ENCODE data around the gene SRMS.

SRMS gene

GRCh38 chr20:63536997-63537524 lies 10.5 kb downstream of the SRMS start, which contains the start of gene PTK6:
TSS of gene PTK6 (minus strand) at chr20:63537376. CDS start at chr20:63537314, 62 bp downstream.
- peak; percentile 39 for DNase-seq

- no peak for DNase-seq
Observed at GRCh38 chr20:63536241-63536977, 11.1 kb downstream of the SRMS start.

- DNase-seq = no peak
Observed at GRCh38 chr20:63534831-63535651, 12.5 kb downstream of the SRMS start.

DNA sequence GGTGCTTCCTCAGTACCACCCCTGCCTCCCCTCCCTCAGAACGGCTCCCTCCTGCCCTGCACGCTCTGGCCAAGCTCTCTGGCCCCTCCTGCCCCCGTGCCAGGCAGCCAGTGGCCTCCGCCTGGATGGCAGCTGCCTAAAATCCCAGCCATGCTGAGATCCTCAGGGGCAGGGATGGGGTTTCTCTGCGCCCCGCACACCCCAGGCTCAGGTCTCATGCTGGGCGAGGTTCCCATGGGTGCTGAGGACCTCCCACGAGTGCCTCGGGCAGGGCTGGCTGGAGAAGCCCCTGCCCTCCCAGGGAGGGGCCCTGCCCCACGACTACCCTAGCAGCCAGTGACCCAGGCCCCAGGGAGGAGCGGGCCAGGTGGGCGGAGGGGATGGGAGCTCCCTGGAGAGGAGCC lies 13.1 kb downstream of the SRMS start:
- DNase-seq = no peak

DNA sequence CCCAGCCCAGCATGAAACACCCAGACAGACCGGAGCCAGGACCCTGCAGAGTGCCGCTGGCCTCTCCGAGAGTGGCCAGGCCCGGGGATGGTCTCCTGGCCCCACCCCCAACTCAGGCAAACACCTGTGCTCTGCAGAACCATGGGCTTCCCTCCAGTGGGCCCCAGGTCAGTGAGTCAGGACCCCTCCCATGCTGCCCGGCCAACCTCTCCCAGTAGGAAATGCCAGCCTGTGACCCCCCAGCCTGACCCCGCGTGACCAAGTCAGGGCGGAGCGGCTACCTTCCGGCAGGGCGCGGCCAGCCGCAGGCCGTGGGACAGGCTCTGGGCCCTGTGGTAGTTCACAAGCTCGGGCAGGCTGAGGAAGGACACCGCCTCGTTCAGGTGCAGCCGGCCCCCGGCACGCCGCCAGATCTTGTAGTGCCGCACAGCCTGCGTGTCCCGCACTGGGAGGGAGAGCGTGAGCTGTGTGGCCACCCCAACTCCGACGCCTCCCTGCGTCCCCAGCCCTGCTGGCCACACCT lies 13.6 kb downstream of the SRMS start:
- DNase-seq = no peak

DNA sequence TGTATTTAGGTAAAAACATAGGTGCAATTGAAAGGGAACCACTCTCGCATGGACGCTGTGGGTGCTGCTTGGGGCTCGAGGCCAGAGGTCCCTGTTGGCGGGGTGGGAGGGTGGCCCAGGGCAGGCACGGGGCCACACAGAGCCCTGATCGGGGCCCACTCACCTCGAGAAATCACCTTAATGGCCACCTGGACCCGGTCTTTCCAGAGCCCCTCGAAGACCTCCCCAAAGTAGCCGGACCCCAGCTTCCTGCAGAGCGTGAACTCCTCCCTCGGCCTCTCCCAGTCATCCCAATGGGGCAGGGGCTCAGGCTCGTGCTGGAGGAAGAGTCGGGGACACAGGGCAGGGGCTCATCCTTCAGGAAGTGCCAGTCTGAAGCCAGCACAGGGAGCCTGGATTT lies 14.2 kb downstream of the SRMS start:
- no peak for DNase-seq

- DNase-seq = no peak
Observed at GRCh38 chr20:63532449-63532971, 15.0 kb downstream of the SRMS start.

GRCh38 chr20:63531686-63532448 lies 15.7 kb downstream of the SRMS start:
- DNase-seq = no peak

- no peak for DNase-seq
Observed at GRCh38 chr20:63530788-63531160, 16.8 kb downstream of the SRMS start.

DNA sequence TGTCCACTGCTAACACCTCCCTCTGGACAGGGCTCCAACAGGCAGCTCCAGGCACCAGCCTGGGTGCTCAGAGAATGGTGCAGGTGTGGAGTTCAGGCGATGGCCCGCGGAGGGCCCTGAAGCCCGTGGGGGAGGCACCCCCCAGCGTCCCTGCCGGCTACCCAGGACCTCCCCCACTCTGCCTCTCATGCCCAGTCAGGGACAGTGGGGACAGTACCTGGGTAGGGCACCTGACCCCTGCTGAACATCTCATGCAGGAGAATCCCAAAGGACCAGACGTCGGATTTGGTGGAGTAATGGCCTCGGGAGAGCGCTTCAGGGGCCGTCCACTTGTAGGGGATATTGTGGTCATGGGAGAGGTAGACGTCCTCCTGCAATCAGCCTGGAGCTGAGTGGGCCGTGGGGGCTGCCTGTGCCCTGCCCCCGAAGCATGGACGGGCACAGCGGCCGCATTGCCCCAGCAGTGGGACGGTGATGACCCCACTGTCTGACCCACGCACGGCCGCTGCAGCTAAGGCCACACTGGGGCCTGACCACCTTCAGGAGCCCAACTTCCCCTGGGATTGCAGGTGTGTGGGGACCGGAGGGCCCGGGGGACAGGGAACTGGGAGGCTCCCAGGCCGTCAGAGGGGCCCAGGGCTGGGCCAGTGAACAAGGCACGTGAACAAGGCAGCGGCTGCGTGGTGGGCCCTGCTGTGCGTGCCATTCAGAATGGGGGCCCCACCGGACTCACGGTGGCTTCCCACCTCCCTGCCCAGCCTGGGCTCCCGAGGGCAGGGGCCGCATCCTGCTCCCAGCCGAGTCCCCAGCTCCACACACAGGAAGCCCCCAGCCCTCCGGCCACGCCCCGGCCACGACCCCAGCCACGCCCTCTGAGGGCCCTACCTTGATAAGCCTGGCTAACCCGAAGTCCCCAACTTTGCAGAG lies 17.4 kb downstream of the SRMS start:
- DNase-seq = no peak

- no peak for DNase-seq
Observed at GRCh38 chr20:63529180-63529860, 18.2 kb downstream of the SRMS start.

GRCh38 chr20:63527184-63527583 lies 20.4 kb downstream of the SRMS start:
- no peak for DNase-seq

- DNase-seq = no peak
Observed at GRCh38 chr20:63525971-63526370, 21.6 kb downstream of the SRMS start.

DNA sequence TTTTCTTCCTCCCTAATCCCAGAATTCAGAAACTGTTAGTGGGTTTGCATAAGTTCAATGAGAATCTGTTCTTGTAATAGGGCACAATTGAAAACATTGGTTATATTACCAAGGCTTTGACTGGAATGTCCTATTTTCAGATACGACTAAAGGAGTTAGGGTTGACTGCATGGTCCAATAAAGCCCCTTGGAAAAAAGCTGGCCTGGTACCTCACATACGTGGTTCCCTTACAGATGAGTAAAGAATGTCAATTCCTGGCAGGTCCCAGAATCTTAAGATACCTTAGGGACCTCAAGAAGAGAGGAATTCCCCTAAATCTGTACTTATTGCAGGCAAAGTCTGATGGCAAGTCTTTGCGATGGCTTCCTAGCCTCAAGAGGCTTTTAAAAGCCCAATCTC lies 22.4 kb downstream of the SRMS start:
- DNase-seq = no peak

DNA sequence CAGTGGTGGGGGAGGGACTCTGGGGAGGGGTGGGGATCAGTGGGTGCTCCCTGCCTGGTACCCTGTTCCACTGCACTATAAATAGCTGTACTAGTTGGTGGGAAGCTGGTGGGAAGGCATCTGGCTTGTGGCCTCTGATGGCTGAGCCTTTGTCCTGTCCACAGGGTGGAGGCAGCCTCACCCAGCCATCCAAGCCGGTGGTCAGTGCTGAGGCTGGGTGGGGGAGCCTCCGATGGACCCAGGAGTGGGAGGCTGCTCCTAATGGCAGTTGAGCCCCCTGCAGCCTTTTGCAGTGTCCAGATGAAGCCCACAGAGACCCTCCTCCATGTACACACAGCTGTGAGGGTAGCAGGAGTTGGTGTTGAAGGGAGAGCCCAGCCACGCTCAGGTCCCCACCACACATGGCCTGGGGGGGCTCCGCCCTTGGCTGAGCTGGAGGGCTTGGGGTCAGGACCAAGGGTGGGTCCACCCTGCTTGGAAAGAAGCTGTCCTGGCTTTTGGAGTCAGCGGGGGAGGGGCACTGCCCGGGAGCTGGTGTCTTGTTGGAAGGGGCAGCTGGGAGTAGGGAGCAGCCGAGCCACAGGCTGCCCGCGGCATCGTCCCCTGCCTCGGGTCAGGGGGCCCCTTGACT lies 24.5 kb downstream of the SRMS start:
- DNase-seq = no peak

- no peak for DNase-seq
Observed at GRCh38 chr20:63522091-63522868, 25.3 kb downstream of the SRMS start.

- no peak for DNase-seq
Observed at GRCh38 chr20:63521602-63522001, 25.9 kb downstream of the SRMS start.

DNA sequence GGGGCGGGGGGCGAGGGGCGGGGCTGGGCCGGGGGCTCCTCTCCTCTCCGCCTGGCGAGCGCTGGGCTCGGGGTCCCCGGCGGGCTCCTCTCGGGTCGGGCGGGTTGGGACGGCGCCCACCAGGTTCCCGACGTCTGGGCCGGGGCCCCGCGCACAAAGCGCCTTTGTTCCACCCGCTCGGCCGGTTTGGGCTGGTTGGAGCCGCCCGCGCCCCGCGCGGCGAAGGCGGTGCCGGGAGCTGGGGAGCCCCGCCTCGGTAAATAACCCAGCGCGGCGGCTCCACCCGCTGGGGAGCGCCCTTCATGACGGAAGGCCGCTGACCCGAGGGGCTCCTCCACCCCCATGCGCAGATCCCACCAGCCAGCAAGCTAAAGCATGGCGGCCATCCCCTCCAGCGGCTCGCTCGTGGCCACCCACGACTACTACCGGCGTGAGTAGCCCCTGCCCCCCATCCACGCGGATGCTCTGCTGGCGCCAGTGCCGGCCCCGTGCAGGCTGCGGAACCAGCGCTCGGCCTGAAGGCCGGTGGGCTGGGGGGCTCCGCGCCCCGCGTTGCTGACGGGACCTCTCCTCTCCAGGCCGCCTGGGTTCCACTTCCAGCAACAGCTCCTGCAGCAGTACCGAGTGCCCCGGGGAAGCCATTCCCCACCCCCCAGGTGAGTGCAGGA lies 26.5 kb downstream of the SRMS start:
- peak; percentile 75 for DNase-seq

DNA sequence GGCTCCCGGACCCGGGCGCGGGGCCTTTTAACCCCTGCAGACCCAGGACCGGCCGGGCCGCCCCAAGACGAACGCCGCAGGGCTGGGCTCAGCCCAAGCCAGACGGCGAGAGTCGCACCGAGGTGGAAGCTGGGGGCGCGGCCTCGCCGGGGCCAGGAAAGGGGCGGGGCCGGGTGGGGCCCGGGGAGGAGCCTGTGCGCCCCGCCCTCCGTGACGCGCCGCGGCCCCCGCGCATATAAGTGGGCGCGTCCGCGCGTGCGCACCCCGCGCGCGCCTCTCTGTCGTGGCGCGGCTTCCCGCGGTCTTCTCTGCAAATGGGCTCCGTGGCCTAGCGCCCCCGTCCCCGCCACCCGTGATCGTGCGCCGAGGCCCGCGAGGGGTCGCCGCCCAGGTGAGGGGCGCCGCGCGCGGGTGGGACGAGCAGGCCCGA lies 27.0 kb downstream of the SRMS start, which contains the start of gene PPDPF:
PPDPF (plus strand) TSS at position 262 of the 430 bp plus-strand sequence. CDS start 544 bp downstream, outside the sequence.
- peak; percentile 81 for DNase-seq

Measured in stimulated activated CD4-positive, alpha-beta T cell treated with anti-CD3 and anti-CD28 coated beads, Interleukin-4, amount 100 ng/mL, for 24 hours (primary cell).